ENCODE results near the gene GPR35.

DNA sequence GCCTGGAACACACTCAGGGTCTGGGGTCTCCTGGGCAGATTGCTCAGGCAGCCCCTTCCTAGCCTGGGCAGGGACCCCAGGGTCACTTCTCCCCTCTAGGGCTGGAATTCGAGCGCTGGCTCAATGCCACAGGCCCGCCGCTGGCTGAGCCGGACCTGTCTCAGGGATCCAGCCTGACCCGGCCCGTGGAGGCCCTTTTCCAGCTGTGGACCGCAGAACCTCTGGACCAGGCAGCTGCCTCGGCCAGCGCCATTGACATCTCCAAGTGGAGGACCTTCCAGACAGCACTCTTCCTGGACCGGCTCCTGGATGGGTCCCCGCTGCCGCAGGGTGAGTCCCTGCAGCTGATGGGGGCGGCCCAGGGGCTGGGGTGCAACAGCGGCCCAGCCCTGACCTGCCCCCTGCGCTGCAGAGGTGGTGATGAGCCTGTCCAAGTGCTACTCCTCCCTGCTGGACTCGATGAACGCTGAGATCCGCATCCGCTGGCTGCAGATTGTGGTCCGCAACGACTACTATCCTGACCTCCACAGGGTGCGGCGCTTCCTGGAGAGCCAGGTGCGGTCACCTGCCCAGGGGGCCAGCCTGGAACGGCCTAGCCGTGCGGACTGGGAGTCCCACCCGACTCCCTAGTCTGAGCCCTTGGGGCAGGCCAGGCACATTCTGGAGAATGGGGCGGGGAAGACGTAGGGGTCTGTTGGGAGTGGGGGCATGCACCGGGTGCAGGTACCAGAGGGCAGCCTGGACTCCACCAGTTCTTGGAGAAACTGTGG lies 48.7 kb upstream of the GPR35 start:
- no peak for TF ChIP-seq POU6F1 (CRISPR knock-in tag; IDR thresholded peaks at IDR 0.05; ENCODE audit: borderline replicate concordance, low read depth)
- TF ChIP-seq, protein P1, sequence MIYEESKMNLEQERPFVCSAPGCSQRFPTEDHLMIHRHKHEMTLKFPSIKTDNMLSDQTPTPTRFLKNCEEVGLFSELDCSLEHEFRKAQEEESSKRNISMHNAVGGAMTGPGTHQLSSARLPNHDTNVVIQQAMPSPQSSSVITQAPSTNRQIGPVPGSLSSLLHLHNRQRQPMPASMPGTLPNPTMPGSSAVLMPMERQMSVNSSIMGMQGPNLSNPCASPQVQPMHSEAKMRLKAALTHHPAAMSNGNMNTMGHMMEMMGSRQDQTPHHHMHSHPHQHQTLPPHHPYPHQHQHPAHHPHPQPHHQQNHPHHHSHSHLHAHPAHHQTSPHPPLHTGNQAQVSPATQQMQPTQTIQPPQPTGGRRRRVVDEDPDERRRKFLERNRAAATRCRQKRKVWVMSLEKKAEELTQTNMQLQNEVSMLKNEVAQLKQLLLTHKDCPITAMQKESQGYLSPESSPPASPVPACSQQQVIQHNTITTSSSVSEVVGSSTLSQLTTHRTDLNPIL (CRISPR knock-in tag; IDR thresholded peaks at IDR 0.05; ENCODE audit: low read depth) = no peak
- TF ChIP-seq, protein P2, sequence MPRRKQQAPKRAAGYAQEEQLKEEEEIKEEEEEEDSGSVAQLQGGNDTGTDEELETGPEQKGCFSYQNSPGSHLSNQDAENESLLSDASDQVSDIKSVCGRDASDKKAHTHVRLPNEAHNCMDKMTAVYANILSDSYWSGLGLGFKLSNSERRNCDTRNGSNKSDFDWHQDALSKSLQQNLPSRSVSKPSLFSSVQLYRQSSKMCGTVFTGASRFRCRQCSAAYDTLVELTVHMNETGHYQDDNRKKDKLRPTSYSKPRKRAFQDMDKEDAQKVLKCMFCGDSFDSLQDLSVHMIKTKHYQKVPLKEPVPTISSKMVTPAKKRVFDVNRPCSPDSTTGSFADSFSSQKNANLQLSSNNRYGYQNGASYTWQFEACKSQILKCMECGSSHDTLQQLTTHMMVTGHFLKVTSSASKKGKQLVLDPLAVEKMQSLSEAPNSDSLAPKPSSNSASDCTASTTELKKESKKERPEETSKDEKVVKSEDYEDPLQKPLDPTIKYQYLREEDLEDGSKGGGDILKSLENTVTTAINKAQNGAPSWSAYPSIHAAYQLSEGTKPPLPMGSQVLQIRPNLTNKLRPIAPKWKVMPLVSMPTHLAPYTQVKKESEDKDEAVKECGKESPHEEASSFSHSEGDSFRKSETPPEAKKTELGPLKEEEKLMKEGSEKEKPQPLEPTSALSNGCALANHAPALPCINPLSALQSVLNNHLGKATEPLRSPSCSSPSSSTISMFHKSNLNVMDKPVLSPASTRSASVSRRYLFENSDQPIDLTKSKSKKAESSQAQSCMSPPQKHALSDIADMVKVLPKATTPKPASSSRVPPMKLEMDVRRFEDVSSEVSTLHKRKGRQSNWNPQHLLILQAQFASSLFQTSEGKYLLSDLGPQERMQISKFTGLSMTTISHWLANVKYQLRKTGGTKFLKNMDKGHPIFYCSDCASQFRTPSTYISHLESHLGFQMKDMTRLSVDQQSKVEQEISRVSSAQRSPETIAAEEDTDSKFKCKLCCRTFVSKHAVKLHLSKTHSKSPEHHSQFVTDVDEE (CRISPR knock-in tag; IDR thresholded peaks at IDR 0.05) = no peak
- TF ChIP-seq ESRRG (CRISPR knock-in tag; IDR thresholded peaks at IDR 0.05) = no peak
- no peak for TF ChIP-seq CSDC2 (CRISPR knock-in tag; IDR thresholded peaks at IDR 0.05)
- TF ChIP-seq ZNF8 (CRISPR knock-in tag; IDR thresholded peaks at IDR 0.05) = no peak
- TF ChIP-seq PATZ1 (CRISPR knock-in tag; IDR thresholded peaks at IDR 0.05; ENCODE audit: borderline replicate concordance) = no peak
- TF ChIP-seq TCF4 (CRISPR knock-in tag; IDR thresholded peaks at IDR 0.05; ENCODE audit: borderline replicate concordance) = no peak
- TF ChIP-seq ZFP3 (CRISPR knock-in tag; IDR thresholded peaks at IDR 0.05) = no peak
- no peak for TF ChIP-seq SNAI2 (CRISPR knock-in tag; IDR thresholded peaks at IDR 0.05)
- no peak for TF ChIP-seq GLIS3 (CRISPR knock-in tag; IDR thresholded peaks at IDR 0.05)
